Measurements from ENCODE around the gene GCNT2.

- TF ChIP-seq EZH2 (IDR thresholded peaks at IDR 0.05) = no peak
- no peak for TF ChIP-seq POLR2AphosphoS5 (IDR thresholded peaks at IDR 0.05; ENCODE audit: borderline replicate concordance, low read depth, low read length)
- TF ChIP-seq FOXP2 (optimal IDR thresholded peaks at IDR 0.05; ENCODE audit: control extremely low read depth, extremely low read length, insufficient read depth) = no peak
Measured at GRCh38 chr6:10633216-10633615, 112.1 kb downstream of the GCNT2 start.
